HuH-7.5 (cell line): Measurements from ENCODE around the gene TSSK1B.
"Not testable (repeated sequence)": the region's sequence is repeated elsewhere in the genome, so short reads cannot be mapped to it uniquely, and the experiment has no call there.

Experiments used
- DNase-seq: peaks from one replicate; pipeline ENCODE4 v3.0.0; 2011; ENCODE audit warnings: low spot score

TSSK1B gene, protein sequence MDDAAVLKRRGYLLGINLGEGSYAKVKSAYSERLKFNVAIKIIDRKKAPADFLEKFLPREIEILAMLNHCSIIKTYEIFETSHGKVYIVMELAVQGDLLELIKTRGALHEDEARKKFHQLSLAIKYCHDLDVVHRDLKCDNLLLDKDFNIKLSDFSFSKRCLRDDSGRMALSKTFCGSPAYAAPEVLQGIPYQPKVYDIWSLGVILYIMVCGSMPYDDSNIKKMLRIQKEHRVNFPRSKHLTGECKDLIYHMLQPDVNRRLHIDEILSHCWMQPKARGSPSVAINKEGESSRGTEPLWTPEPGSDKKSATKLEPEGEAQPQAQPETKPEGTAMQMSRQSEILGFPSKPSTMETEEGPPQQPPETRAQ

DNA sequence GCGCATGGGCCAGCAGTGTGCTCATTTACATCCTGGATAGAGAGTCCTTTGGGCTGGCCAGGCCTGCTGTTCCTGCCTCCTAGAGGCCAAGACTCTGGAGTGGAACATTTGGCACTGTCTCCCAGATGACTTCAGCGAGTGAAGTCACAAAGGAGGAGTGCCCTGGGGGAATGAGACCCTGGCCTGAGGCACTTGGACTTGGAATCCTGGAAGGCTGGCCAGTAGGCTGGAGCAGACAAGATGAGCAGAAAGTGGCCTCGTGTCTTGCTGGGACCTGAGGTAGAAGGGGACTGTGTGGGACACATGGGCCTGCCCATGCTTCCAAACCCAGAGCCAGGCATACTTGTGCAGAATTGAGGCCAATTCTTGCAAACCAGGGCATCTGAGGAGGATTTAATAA, at the start of gene TSSK1B:
TSSK1B (minus strand) TSS at position 101 of the 400 bp plus-strand sequence. CDS start 150 bp downstream, outside the sequence.
- no peak for DNase-seq

DNA sequence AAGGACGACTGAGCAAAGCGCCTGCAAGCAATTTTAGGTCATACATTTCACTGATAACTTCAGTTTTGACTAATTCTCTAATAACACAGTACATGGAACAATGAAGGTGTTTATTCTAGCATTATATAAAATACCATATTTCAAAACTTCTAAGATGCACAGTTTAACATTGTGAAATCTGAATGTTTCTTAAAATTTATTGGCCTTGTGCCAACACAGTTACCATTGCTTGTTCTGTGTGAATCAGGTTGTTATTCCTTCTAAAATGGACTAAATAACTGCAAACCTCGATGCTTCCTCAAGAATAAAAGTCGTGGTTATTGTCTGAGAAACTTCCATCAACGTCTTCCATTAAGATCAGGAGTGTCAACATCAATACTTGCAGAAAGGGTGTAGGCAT, 45.5 kb upstream of the TSSK1B start:
- DNase-seq, result no peak

DNA sequence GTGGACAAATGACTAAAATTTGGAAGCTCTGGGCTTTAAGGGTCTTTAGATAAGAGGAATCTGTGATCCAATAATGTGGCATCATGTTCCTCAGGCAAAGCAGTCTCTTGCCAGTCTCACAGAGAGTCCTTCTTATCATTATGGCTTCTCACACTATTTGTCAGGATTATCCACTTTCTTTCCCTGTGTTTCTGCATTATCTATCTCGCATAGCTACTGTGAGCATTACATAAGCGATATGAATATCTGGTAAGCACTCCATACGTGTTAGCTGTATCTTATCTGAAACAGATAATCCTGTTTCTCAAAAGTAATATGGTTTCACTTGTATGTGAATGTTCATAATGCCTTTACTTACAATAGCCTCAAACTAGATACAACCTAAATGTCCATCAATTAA, 43.9 kb upstream of the TSSK1B start:
- no peak for DNase-seq

DNA sequence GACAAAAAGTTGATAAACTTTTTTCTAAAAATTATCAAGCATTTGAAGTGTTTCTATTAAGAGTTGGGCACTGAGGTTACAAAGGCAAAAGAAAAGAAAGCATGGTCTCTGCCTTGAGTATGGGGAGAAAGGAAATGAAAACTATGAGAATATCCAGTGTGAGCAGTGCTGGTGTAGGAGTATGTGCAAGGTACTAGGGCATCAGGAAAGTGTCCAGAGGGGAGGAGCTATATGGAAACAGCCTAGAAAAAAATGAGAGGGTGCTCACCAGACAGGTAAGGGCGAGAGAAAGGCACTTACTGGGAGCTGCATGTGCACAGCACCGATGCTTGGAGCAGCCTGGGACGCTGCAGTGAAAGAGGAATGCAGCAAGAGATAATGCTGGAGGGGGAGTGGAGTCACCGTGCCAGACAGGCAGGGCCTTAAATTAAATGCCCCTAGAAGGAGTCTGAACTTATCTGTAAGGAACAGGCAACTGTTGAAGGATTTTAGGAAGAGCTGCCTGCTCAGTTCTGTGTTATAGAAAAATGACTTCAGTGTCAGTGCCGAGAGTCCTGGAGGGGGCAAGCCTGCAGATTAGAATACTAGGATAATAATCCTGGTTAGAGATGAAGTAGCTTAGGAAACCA, 39.4 kb upstream of the TSSK1B start:
- DNase-seq, result no peak

DNA sequence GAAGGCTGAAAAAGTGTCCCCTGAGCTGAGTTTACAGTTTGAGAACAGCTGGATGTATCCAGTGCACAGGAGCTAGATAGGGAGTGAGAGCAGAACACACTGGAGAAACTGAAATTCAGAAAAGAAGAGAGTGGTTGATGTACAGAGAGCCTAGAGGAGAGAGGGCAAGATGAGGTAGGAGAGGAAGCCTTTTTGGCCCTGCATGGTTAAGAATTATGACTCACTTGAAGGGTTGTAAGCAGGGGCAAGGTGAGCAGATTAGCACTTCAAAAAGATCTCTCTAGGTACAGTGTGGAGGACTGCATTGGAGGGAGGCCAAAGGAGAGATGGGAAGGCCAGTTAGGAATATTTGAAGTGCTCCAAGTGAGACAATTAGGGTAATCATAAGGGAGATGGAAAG, 28.2 kb upstream of the TSSK1B start:
- no peak for DNase-seq

DNA sequence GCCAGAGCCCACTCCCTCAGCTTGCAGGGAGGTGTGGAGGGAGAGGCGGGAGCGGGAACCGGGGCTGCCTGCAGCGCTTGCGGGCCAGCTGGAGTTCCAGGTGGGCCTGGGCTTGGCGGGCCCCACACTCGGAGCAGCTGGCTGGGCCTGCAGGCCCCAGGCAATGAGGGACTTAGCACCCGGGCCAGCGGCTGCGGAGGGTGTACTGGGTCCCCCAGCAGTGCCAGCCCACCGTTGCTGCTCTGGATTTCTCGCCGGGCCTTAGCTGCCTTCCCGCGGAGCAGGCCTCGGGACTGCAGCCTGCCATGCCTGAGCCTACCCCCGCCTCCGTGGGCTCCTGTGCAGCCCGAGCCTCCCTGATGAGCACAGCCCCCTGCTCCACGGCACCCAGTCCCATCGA, 22.3 kb upstream of the TSSK1B start:
- not testable (repeated sequence) for DNase-seq

DNA sequence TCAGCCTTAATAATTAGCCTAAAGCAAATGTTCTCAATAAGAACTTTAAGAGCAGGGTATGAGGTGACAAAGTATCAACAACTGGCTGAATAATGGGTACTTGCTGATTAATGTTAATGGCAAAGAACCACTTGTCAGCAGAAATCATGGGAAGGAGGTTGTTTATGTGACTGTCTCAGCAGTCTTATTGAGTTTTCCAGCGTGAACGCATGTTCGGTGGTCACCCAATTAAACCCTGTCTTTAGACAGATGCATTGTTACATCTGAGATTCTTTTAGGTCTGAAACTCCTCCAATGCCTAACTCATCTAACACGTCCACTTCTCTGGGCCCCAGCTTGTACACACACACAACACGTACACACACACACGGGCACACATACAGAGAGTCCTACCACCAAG, 18.2 kb upstream of the TSSK1B start:
- DNase-seq, result no peak

DNA sequence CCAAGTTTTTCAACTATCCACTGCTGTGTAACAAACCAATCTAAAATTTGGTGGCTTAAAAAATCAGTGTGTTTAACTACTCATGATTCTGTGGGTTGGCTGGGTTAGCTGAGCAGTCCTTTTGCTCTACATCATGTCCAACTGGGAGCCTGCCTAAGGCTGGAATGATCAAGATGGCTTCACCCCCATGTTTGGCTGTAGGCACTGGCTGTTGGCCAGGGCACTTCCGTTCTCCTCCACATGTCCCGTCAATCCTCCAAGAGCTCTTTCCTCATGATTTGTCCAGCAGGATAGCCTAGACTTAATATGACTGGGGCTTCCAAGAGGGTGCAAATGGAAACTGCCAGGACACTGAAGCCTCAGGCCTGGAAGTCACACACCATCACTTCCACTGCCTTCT, 17.0 kb upstream of the TSSK1B start:
- DNase-seq, result no peak

DNA sequence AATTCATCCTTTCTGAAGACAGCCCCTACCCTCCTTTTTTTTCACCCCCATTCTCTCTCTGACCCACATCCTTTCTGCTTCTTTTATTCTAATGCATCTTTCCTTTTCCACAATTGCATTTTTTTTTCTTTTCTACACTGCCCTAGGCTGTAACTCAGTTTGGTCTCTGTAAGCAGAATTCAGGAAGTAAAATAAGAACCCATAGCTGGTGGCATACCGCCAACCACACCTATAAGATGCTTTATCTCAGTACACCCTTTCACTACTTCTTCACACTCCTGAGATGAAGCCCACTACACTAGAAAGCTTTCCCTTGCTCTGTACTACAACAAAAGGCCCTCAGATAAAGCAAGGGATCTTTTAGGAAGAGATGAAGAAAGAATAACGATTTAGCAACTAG, 16.1 kb upstream of the TSSK1B start:
- DNase-seq, result no peak

DNA sequence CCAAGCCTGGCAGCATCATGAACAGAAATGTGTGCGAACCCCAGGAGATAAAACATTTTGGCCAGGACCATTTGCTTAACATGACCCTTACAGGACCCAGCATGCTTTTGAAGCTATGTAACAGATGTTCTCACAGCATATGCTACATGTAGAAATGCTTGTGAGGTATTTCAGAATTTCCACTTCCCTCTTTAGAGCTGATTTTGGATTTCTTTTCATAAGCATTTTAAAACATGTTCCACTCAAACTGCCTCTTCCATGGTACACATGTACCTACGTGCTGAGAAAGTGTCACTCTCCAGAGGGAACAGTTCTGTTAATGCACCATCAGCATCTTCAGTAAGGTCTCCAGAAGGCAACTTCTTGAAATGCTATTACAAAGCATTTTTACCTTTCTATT, 15.7 kb upstream of the TSSK1B start:
- DNase-seq, result no peak

DNA sequence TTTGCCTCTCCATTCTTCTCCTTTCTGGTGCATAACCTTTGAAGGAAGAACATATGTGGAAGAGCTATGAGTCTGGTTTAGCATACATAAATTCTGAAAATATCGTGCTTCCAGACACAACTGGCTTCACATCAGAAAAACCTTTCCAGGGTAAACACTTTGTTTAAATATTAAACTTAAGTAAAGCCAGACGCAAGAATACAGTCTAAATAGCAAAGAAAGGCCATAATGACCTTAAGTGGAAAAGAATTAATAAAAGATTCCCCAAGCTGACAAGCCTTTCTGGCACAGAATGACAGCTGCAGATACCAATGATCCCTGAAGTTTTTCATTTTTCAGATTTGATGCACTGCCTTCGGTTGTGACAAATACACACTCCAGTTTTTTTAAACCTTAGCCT, 13.5 kb upstream of the TSSK1B start:
- no peak for DNase-seq

DNA sequence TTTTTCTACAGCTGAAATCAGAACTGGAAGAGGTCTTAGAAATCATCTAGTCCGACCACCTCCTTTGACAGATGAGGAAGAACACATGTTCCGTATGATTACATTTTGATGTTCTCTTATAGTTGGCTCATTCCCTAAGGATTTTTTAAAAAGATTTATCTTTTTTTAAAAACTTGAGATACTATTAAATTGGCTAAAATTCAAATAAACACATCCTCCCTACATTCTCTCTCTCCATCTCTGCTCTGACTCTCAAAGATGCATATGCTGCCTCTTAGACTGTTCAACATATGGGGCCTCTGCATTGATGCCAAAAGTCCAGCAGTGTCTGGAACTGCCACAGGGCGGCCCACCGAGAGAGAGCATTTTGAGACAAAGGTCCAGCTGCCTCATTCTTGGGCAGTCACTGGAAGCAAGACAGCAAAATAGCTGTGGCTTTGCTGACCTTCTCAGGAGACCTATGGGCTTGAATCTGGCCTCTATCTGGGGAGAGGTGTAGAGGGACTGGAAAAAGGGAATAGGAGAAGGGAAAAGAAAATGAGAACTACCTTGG, 12.8 kb upstream of the TSSK1B start:
- peak; percentile 34 for DNase-seq

DNA sequence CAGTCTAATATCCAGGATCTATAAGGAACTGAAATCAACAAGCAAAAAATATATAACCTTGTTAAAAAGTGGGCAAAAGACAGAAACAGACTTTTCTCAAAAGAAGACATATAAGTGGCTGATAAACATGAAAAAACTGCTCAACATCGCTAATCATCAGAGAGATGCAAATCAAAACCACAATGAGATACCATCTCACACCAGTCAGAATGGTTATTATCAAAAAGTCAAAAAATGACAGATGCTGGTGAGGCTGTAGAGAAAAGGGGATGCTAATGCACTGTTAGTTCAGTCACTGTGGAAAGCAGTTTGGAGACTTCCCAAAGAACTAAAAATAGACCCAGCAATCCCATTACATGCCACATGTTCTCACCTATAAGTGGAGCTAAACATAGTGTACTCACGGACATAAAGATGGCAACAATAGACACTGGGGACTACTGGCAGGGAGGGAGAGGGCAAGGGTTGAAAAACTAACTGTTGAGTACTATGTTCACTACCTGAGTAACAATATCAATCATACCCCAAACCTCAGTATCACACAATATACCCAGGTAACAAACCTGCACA, 11.7 kb upstream of the TSSK1B start:
- no peak for DNase-seq

DNA sequence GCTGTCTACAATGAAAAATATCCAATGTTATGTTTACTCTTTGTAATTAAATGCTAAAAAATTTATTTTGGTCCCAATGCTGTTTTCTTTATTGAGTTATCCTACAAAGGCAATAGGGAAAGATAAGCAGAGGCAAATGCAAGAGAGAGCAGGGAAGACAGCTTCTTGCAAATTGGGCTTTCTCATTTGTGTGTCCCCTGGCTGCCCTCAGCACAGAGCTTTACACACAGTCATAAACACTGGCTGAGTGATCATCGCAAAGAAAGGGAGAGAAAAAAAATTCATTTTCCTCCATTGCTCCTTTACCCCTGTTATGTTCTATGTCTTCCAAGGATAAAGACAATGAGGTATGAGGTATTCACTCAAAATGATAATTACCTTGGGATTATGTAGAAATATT, 2.3 kb upstream of the TSSK1B start:
- no peak for DNase-seq

DNA sequence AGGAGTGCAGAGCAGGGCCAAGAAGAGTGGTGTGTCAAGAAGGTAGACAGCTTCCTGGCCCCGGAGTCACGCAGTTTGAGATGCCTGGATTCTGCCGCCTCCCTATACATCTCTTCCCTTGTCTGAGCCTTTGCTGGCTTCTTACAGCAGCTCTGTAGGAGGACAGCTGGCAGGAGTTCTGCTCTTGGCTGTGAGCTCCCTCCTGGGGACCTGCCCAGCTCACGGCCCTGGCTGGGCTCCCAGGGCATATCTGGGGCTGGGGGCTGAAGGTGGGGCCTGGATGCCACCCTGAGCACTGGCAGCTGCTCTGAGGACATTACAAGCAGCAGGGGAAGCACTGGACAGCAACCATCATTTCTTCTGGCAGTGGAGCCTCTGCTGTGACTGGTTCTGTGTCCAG, 786 bp upstream of the TSSK1B start:
- no peak for DNase-seq

DNA sequence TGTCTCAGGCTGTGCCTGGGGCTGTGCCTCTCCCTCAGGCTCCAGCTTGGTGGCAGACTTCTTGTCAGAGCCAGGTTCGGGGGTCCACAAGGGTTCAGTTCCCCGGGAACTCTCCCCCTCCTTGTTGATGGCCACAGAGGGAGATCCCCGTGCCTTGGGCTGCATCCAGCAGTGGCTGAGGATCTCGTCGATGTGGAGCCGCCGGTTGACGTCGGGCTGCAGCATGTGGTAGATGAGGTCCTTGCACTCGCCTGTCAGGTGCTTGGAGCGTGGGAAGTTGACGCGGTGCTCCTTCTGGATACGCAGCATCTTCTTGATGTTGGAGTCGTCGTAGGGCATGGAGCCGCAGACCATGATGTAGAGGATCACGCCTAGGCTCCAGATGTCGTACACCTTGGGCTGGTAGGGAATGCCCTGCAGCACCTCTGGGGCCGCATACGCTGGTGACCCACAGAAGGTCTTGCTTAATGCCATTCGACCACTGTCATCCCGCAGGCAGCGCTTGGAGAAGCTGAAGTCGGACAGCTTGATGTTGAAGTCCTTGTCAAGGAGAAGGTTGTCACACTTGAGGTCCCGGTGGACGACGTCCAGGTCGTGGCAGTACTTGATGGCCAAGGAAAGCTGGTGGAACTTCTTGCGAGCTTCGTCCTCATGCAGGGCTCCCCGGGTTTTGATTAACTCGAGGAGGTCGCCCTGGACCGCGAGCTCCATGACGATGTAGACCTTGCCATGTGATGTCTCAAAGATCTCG, 752 bp downstream of the TSSK1B start:
- DNase-seq, result no peak

DNA sequence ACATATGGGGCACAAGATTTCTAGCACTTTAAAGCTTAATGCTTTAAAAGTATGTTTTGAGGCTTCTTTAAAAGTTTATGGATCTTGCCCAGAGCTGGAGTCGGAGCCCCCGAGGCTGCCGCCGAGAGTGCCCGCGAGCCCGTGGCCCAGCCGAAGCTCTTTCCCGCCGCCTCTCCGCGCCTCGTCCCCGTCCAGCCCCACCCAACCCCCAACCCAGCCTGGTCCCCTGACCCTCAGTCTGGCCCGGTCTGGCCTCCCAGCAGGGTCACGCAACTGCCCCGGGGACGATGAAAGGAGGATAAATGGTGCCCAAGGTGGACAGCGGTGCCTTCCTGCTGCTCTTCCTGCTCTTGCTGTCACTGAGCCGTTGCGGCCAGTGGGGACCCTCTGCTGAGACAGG, 1.7 kb downstream of the TSSK1B start:
- DNase-seq, result no peak

DNA sequence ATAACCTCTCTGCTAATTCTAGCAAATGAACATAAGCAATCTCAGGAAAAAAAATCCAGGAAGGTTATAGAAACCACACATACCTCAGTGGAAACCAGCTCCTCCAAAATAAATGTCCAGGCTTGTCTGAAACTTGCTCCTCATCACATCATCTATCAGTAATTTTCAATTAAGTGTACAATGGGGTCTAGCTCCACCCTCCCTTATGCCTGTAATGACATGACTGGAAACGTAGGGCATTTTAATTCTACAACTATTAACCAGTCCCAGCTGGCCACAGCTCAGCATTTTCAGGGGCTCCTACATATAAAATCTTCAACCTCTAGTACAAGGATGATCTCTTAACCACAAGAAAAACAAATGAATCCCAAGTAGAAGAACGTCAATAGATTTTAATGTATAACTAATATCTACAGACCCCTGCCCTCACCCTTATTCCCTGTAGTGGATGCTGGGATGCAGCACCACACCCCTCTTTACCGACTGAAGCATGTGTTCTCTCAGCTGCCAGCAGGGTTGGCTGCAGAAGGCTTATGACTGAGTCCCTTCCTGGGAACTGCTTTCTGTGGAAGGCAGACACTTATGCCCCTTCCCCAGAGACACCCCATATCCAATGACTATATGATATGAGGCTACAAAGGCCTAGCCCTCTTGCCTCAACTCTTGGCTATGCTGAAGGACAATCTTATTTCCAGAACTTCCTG, 6.8 kb downstream of the TSSK1B start:
- no peak for DNase-seq

DNA sequence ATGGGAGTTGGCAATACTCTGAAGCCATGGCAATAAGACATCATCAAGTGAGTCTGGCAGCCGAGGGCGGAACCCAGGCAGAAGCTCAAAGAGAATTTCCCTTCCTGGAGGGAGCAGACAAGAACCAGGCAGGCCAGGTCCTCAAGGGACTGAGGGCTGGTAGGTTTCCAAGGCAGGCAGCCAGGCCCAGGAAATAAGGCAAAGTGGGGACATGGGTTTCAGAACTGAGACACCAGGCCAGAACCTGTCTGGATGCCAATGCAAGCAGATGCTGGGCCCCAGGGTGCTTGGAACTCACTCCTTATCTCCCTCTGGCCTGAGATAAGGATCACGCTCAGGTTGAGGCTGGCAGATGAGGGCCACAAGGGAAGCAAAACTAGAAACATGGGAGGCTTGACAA, 8.9 kb downstream of the TSSK1B start:
- no peak for DNase-seq

DNA sequence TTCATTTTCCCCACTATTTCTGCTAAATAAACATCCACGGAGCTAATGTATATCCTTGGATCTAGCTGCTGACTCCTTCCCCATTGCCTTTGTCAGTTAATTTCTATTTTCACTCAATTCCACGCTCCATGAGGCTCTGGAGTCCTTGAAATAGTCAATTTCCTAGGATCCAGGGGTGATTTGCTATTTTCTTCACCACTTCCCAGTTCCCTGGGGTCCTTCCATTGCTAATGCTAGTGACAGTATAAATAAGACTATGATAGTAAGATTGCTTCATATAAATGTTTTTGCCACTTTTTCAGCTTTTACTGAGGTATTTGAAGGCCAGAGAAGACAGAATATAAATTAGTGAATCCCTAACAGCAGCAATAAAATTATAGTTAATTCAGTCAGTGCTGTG, 13.1 kb downstream of the TSSK1B start:
- no peak for DNase-seq

DNA sequence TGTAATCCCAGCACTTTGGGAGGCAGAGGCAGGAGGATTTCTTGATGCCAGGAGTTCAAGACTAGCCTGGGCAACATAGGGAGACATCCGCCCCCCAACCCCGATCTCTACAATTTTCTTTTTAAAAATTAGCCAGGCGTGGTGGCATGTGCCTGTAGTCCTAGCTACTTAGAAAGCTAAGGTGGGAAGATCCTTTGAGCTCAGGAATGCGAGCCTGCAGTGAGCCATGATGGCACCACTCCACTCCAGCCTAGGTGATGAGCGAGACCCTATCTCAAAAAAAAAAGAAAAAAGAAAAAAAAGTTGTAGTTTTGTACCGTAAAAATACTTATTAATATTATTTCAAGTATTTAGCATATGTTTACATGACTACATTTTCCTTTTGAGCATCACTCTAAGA, 29.3 kb downstream of the TSSK1B start:
- DNase-seq, result no peak

DNA sequence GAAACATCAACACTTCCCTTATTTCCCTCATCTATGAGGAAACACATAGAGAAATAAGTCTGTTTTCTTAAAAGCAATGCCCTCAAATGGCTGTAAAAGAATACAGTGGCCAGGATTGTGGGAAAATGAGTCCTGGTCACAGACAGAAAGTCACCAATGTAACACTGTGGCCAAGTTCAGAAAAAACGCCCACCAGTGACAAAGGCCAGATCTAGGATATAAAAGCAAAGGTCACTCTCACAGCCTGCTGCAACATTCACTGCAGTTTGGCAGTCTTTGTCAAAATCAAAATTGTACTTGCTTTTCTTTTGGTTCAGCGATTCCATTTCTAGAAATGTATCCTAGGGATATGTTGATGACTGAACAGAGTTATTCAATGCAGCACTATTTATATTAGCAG, 30.5 kb downstream of the TSSK1B start:
- no peak for DNase-seq
